Measurements from ENCODE around the gene ARHGAP6.

The ARHGAP6 gene

GRCh38 chrX:11089802-11090201, 575.9 kb downstream of the ARHGAP6 start:
- TF ChIP-seq CTCF (IDR thresholded peaks at IDR 0.05): no peak
- no peak for DNase-seq (ENCODE audit: low spot score)
- H3K27ac ChIP-seq: no peak overlapping the region

More at GRCh38 chrX:11089802-11090201, 575.9 kb downstream of the ARHGAP6 start:
- H3K4me3 ChIP-seq: no peak overlapping the region
